ENCODE measurements around the gene LIAS. TPM values are rescaled to one million over a fixed set of nuclear protein-coding genes. Genes with fewer than 3 reads are reported as not detected.
A peak's percentile ranks its signal among the peaks of the same experiment; 100 is the strongest.

The LIAS gene
- total RNA-seq, 1 donor from 2014 or later, result 19.1 TPM

DNA sequence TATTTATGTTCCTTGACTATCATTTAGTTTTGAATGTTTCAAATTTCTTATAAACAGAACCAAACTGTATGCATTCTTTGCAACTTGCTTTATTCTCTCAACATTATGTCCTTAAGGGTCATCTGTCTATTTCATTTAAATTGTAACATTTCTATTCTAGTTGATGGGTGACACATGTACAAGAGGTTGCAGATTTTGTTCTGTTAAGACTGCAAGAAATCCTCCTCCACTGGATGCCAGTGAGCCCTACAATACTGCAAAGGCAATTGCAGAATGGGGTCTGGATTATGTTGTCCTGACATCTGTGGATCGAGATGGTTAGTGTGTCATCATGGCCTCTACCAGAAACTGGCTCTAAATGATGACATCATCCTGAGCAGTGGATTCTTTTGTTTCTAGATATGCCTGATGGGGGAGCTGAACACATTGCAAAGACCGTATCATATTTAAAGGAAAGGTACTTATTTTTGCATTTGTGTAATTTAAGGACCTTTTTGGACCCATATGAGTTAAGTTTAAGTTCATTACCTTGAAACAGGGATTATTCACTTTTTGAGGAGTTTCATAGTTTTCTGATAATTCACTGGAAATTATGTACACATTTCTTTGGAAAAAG lies 6.1 kb downstream of the LIAS start:
- Mint-ChIP-seq H3K4me3 (ENCODE audit: low read depth) (no peak overlapping the region), H3K9me3 (no peaks in the 10 kb centered on the region), H3K27ac (peak overlapping the region; percentile 62), H3K36me3 (ENCODE audit: low read depth) (peaks cover 23% of the 10 kb centered on the region), H3K27me3 (ENCODE audit: low read depth) (no peaks in the 10 kb centered on the region), H3K4me1 (ENCODE audit: low read depth) (peaks cover 17% of the 10 kb centered on the region)
- intact Hi-C loops (cut with micrococcal nuclease), result no loop called here
- DNase-seq (ENCODE audit: low spot score), result no peak

DNA sequence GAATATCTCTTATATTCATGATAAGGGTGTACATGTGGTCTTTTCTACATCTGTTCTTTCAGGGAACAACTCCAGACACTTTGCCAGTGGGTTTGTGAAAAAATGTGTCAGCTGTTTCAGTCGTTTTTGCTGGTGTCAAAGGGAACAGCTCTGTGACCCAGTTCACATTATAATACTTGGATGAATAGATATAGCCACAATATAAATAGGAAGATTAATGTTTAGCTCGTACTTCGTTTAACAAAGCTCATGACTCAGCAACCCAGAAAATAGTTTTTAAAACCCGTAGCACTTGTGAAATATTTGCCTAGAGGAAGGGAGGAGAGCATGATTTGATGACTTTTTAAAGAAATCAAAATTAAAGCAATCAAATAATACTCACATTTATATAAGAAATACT lies 7.9 kb downstream of the LIAS start:
- DNase-seq (ENCODE audit: low spot score), result no peak
- Mint-ChIP-seq H3K27me3 (ENCODE audit: low read depth) (no peaks in the 10 kb centered on the region), H3K4me3 (ENCODE audit: low read depth) (no peak overlapping the region), H3K27ac (no peak overlapping the region), H3K36me3 (ENCODE audit: low read depth) (peaks cover 27% of the 10 kb centered on the region), H3K9me3 (no peaks in the 10 kb centered on the region), H3K4me1 (ENCODE audit: low read depth) (peaks cover 13% of the 10 kb centered on the region)
- intact Hi-C loops (cut with micrococcal nuclease), result no loop called here

DNA sequence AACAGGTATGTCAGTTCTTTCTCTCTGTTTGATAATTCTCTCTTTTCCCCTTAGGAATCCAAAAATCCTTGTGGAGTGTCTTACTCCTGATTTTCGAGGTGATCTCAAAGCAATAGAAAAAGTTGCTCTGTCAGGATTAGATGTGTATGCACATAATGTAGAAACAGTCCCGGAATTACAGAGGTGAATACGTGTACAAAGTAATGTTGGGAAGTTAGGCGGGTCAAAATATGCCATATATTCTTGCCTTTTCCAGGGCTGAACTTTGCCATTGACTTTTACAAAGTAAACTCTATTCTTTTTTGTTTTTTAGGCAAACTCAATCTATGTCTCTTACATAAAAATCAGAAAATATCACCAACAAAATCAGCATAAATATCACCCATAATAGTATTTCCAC lies 8.6 kb downstream of the LIAS start:
- Mint-ChIP-seq H3K27me3 (ENCODE audit: low read depth) (no peaks in the 10 kb centered on the region), H3K27ac (no peak overlapping the region), H3K4me3 (ENCODE audit: low read depth) (no peak overlapping the region), H3K9me3 (no peaks in the 10 kb centered on the region), H3K36me3 (ENCODE audit: low read depth) (peaks cover 27% of the 10 kb centered on the region), H3K4me1 (ENCODE audit: low read depth) (peaks cover 13% of the 10 kb centered on the region)
- DNase-seq (ENCODE audit: low spot score), result no peak
- intact Hi-C loops (cut with micrococcal nuclease), result no loop called here

DNA sequence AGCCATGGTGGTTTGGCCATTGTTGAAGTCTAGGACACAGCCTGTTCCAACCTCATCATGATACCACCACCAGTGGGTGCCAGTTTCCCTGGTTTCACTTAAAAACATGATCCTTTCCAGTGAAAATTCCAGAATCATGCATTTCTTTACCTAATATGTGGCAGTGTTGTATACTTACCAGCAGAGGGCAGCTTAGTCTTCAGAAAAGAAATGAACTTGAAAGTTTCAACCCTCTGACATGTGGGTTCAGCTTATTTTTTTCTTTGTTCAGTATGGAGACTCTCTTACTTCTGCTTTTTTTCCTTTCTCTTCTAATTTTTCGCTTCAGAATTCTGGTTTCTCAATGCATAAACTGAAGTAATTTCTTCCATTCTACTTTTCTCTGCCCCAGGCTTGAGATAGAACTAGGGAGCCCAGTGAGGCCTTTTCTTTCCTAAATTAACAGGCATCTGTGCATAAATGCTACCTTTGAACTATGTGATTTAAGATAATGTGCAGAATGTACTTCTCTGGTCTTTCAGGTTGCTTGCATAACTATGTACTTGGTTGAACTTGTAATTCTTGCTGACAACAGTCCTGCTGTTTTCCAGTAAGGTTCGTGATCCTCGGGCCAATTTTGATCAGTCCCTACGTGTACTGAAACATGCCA lies 10.7 kb downstream of the LIAS start:
- H3K4me1 Mint-ChIP-seq (ENCODE audit: low read depth), result peaks cover 13% of the 10 kb centered on the region
- DNase-seq (ENCODE audit: low spot score), result no peak
- H3K9me3 Mint-ChIP-seq, result no peaks in the 10 kb centered on the region
- intact Hi-C loops (cut with micrococcal nuclease), result loop anchor here (1.0 kb wide), 3 partner anchors 169 to 507 kb away; partner anchors contain the start of gene SMIM14
- peak overlapping the region; percentile 60 for H3K27ac Mint-ChIP-seq
- peaks cover 24% of the 10 kb centered on the region for H3K36me3 Mint-ChIP-seq (ENCODE audit: low read depth)
- no peaks in the 10 kb centered on the region for H3K27me3 Mint-ChIP-seq (ENCODE audit: low read depth)
- no peak overlapping the region for H3K4me3 Mint-ChIP-seq (ENCODE audit: low read depth)

DNA sequence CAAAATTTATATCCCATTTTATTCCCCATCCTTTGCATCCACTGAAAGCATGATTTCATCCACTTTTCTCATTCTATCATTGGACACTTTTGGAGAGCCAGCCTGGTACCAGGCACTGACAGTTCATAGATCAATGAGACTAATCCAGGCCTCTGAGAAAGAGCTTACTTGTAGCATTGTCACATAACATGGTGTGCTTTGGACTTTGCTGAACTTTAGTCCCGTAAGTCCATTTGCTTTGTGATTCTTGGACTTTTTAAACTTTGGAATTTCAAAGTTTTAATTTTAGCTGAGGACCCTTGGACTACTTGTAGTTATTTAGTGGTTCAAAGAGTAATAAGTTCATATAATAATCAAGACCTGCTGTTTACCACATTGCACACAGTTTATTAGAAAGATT lies 11.5 kb downstream of the LIAS start:
- H3K4me3 Mint-ChIP-seq (ENCODE audit: low read depth), result no peak overlapping the region
- H3K4me1 Mint-ChIP-seq (ENCODE audit: low read depth), result peaks cover 8% of the 10 kb centered on the region
- DNase-seq (ENCODE audit: low spot score), result no peak
- intact Hi-C loops (cut with micrococcal nuclease), result no loop called here
- H3K36me3 Mint-ChIP-seq (ENCODE audit: low read depth), result peaks cover 18% of the 10 kb centered on the region
- no peaks in the 10 kb centered on the region for H3K27me3 Mint-ChIP-seq (ENCODE audit: low read depth)
- no peaks in the 10 kb centered on the region for H3K9me3 Mint-ChIP-seq
- no peak overlapping the region for H3K27ac Mint-ChIP-seq

DNA sequence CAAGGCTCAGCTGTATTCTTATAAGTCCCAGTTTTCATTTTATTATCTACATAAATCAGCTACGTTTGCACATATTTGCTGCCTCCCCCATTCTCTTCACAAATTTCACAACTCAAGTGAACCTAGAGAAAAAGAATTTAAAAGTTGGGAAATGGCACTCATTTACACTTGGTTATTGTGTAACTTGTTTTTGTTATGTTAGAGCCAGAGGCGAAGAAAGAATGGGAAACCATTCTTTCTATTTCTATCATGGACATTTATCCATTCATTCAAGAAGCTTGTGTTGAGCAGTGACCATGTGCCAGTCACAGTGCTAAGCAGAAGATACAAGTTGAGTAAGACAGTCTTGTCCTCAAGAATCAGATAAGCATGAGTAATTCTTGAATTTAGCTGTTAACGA lies 13.5 kb downstream of the LIAS start:
- no peaks in the 10 kb centered on the region for H3K27me3 Mint-ChIP-seq (ENCODE audit: low read depth)
- H3K4me1 Mint-ChIP-seq (ENCODE audit: low read depth), result peaks cover 8% of the 10 kb centered on the region
- no peak for DNase-seq (ENCODE audit: low spot score)
- H3K9me3 Mint-ChIP-seq, result no peaks in the 10 kb centered on the region
- no peak overlapping the region for H3K27ac Mint-ChIP-seq
- intact Hi-C loops (cut with micrococcal nuclease), result no loop called here
- no peak overlapping the region for H3K4me3 Mint-ChIP-seq (ENCODE audit: low read depth)
- H3K36me3 Mint-ChIP-seq (ENCODE audit: low read depth), result peaks cover 24% of the 10 kb centered on the region

DNA sequence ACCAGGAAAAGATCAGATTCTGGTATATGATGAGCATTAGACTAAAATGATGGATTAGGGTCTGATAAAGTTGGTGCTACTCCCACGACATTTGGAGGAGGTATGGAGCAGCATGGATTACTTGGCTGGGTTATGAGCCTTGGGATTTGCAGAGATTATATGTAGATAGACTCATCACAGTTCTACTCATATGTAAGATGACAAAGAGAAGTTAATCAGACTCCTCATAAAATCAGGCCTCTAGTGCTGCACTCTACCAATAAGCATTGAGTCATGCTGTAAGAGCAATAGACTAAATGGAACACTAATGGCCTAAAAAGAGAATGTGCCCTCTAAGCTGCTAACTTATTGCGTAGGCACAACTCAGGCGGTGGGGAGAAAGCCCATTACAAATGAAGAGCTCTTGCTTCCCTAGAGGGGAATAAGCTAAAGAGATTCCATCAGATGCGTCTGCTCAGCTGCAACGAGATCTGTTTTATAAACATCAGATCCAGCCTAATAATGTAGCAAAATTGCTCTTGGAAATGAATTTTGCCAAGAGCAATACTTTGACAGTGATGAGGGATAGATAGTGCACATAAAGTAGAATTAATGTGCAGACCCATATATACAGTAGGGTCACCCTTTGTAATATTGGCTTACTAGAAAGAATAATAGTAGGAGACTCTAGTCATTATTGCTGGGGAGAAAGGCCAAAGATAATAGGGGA lies 17.5 kb downstream of the LIAS start:
- H3K9me3 Mint-ChIP-seq, result no peaks in the 10 kb centered on the region
- H3K27ac Mint-ChIP-seq, result no peak overlapping the region
- intact Hi-C loops (cut with micrococcal nuclease), result no loop called here
- no peaks in the 10 kb centered on the region for H3K27me3 Mint-ChIP-seq (ENCODE audit: low read depth)
- H3K36me3 Mint-ChIP-seq (ENCODE audit: low read depth), result peaks cover 15% of the 10 kb centered on the region
- no peaks in the 10 kb centered on the region for H3K4me1 Mint-ChIP-seq (ENCODE audit: low read depth)
- no peak for DNase-seq (ENCODE audit: low spot score)
- no peak overlapping the region for H3K4me3 Mint-ChIP-seq (ENCODE audit: low read depth)

DNA sequence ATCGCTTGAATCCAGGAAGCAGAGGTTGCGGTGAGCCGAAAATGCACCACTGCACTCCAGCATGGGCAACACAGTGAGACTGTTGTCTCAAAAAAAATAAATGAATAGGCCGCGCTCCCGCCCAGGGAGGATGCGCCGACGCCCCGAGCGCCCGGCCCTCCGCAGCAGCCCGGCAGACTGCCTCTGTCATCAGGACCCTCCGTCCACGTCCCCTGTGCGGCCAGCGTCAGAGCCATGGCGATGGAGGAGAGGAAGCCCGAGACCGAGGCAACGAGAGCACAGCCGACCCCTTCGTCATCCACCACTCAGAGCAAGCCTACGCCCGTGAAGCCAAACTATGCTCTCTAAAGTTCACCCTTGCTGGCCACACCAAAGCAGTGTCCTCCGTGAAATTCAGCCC lies 21.4 kb downstream of the LIAS start:
- H3K4me1 Mint-ChIP-seq (ENCODE audit: low read depth), result no peaks in the 10 kb centered on the region
- H3K4me3 Mint-ChIP-seq (ENCODE audit: low read depth), result no peak overlapping the region
- H3K9me3 Mint-ChIP-seq, result no peaks in the 10 kb centered on the region
- H3K27me3 Mint-ChIP-seq (ENCODE audit: low read depth), result no peaks in the 10 kb centered on the region
- peaks cover 10% of the 10 kb centered on the region for H3K36me3 Mint-ChIP-seq (ENCODE audit: low read depth)
- no peak overlapping the region for H3K27ac Mint-ChIP-seq
- intact Hi-C loops (cut with micrococcal nuclease), result no loop called here
- DNase-seq (ENCODE audit: low spot score), result no peak

DNA sequence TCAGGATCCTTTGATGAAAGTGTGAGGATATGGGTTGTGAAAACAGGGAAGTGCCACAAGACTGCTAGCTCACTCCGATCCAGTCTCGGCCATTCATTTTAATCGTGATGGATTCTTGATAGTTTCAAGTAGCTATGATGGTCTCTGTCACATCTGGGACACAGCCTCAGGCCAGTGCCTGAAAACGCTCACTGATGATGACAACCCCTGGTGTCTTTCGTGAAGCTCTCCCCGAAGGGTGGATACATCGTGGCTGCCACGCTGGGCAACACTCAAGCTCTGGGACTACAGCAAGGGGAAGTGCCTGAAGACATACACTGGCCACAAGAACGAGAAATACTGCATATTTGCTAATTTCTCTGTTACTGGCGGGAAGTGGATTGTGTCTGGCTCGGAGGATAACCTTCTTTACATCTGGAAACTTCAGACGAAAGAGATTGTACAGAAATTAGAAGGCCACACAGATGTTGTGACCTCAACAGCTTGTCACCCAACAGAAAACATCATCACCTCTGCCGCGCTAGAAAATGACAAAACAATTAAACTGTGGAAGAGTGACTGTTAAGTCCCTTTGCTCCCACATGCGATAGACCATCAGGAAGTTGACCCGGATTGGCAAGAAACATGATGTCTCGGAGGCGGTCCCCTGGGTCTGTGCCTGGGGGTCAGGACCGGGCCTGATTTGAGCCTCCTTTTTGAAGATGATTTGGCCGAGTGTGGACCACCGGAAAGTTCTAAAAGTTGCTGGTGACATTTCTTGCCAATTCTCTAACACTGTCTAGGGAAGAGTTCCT lies 22.2 kb downstream of the LIAS start:
- DNase-seq (ENCODE audit: low spot score), result no peak
- intact Hi-C loops (cut with micrococcal nuclease), result no loop called here
- no peak overlapping the region for H3K27ac Mint-ChIP-seq
- no peaks in the 10 kb centered on the region for H3K4me1 Mint-ChIP-seq (ENCODE audit: low read depth)
- no peaks in the 10 kb centered on the region for H3K27me3 Mint-ChIP-seq (ENCODE audit: low read depth)
- H3K4me3 Mint-ChIP-seq (ENCODE audit: low read depth), result no peak overlapping the region
- no peaks in the 10 kb centered on the region for H3K9me3 Mint-ChIP-seq
- H3K36me3 Mint-ChIP-seq (ENCODE audit: low read depth), result peaks cover 10% of the 10 kb centered on the region

DNA sequence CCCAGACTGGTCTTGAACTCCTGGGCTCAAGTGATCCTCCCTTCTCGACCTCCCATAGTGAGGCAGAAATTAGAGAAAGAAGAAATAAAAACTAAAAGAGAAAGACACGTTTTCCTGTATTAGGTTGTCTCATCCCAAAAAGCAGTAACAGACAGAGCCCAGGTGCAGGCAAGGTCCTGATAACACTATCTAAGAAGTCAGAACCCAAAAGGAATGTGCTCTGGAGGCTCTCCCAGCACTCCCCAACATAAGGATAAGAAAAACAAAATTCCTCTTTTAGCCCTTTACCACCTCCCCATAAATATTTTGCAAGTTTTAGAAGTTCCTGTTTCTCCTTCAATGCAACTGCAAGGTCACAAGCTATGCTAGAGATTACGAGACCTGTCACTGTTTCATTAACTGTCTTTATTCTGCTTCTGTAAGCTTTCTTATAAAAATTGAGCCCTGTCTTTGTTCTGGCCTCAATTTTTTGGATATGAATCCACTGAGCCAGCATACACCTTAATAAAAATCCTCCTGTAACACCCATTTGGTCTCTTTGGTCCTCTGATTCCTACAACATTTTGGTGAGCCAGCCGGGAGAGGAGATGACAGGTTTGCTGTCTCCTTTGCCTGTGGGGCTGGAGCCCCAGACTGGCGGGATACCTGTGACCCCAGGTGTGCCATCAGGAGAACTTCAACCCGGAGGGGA lies 25.9 kb downstream of the LIAS start:
- intact Hi-C loops (cut with micrococcal nuclease), result no loop called here
- no peaks in the 10 kb centered on the region for H3K4me1 Mint-ChIP-seq (ENCODE audit: low read depth)
- H3K27ac Mint-ChIP-seq, result no peak overlapping the region
- no peaks in the 10 kb centered on the region for H3K36me3 Mint-ChIP-seq (ENCODE audit: low read depth)
- H3K27me3 Mint-ChIP-seq (ENCODE audit: low read depth), result peaks cover 2% of the 10 kb centered on the region
- H3K4me3 Mint-ChIP-seq (ENCODE audit: low read depth), result no peak overlapping the region
- no peaks in the 10 kb centered on the region for H3K9me3 Mint-ChIP-seq
- DNase-seq (ENCODE audit: low spot score), result no peak

DNA sequence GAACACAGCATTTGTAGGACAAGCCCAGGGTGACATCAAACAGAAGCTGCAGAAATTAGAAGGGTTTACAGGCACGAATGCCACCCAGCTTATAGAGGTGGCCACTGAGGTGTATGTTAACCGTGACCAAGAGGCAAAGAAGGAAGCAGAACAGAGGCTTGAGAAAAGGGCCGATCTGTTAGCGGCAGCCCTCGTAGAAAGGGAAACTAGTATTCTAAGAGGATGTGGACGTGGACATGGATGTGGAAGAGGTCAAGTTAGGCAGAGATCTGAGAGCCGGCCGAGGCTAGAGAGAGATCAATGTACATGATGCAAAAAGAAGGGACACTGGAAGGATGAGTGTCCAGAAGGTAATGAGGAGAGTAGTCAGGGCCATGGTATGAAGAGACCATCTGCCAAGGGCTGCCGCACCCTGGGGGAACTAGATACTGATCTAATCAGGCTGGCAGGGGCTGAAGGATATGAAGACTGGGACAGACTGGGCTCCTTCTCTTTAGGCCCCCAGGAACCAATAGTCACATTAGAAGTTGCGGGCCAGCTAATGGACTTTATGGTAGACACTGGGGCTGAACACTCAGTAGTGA lies 27.5 kb downstream of the LIAS start:
- Mint-ChIP-seq H3K4me1 (ENCODE audit: low read depth) (no peaks in the 10 kb centered on the region), H3K9me3 (no peaks in the 10 kb centered on the region), H3K27me3 (ENCODE audit: low read depth) (peaks cover 2% of the 10 kb centered on the region), H3K36me3 (ENCODE audit: low read depth) (no peaks in the 10 kb centered on the region), H3K4me3 (ENCODE audit: low read depth) (no peak overlapping the region), H3K27ac (no peak overlapping the region)
- intact Hi-C loops (cut with micrococcal nuclease), result no loop called here
- no peak for DNase-seq (ENCODE audit: low spot score)

DNA sequence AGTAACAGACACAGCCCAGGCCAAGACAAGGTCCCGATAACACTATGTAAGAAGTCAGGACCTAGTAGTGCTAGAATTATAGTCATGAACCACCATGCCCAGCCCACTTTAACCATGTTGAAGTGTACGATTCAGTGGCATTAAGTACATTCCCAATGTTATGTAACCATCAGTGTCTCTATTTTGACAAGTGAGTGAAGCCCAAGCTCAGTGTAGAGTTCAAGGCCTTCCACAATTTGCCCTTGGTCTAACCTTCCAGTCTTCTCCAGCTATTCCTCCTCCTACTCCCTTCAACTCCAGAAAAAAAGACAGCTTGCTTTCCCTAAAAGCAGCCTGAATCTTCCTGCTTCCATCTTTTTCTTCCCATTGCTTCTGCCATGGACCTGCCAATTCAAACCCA lies 31.5 kb downstream of the LIAS start:
- no peak for DNase-seq (ENCODE audit: low spot score)
- H3K36me3 Mint-ChIP-seq (ENCODE audit: low read depth), result no peaks in the 10 kb centered on the region
- H3K4me1 Mint-ChIP-seq (ENCODE audit: low read depth), result no peaks in the 10 kb centered on the region
- intact Hi-C loops (cut with micrococcal nuclease), result no loop called here
- no peak overlapping the region for H3K4me3 Mint-ChIP-seq (ENCODE audit: low read depth)
- peaks cover 2% of the 10 kb centered on the region for H3K27me3 Mint-ChIP-seq (ENCODE audit: low read depth)
- H3K9me3 Mint-ChIP-seq, result no peaks in the 10 kb centered on the region
- no peak overlapping the region for H3K27ac Mint-ChIP-seq
